HUES48 (cell line): ENCODE results near the gene OR51M1.
"Not testable (repeated sequence)": the region's sequence is repeated elsewhere in the genome, so short reads cannot be mapped to it uniquely, and the experiment has no call there.

Experiments
- H3K27ac ChIP-seq: one replicate; pipeline ENCODE4 v1.7.0; 2013; ENCODE audit warnings: low read depth, low read length, inconsistent platforms
- H3K27me3 ChIP-seq: 2 replicates; pipeline ENCODE4 v1.6.1; 2013; ENCODE audit warnings: mild to moderate bottlenecking, low read length; ENCODE audit not compliant: control insufficient read depth, insufficient read depth
- H3K36me3 ChIP-seq: 2 replicates; pipeline ENCODE4 v1.6.1; 2013; ENCODE audit warnings: low read length; ENCODE audit not compliant: control insufficient read depth, insufficient read depth
- H3K4me1 ChIP-seq: 2 replicates; pipeline ENCODE4 v1.6.1; 2013; ENCODE audit warnings: mild to moderate bottlenecking, low read length; ENCODE audit not compliant: control insufficient read depth, insufficient read depth
- H3K4me3 ChIP-seq: 2 replicates; pipeline ENCODE4 v1.5.1; 2013; ENCODE audit warnings: mild to moderate bottlenecking, low read depth, low read length
- H3K9ac ChIP-seq: 2 replicates; pipeline ENCODE4 v1.6.1; 2013; ENCODE audit warnings: mild to moderate bottlenecking, low read depth, low read length, moderate library complexity
- H3K9me3 ChIP-seq: 2 replicates; pipeline ENCODE4 v1.6.1; 2013; ENCODE audit warnings: low read length; ENCODE audit not compliant: control insufficient read depth, insufficient read depth

The OR51M1 gene

GRCh38 chr11:5362017-5362625 lies 21.5 kb upstream of the OR51M1 start:
- no peaks in the 10 kb centered on the region for H3K27me3 ChIP-seq
- H3K27ac ChIP-seq = no peak overlapping the region
- H3K4me3 ChIP-seq = no peak overlapping the region
- H3K36me3 ChIP-seq = no peaks in the 10 kb centered on the region
- no peak overlapping the region for H3K9ac ChIP-seq
- no peaks in the 10 kb centered on the region for H3K4me1 ChIP-seq
- H3K9me3 ChIP-seq = no peaks in the 10 kb centered on the region

GRCh38 chr11:5363679-5364078 lies 19.9 kb upstream of the OR51M1 start:
- H3K4me3 ChIP-seq = no peak overlapping the region
- H3K9me3 ChIP-seq = no peaks in the 10 kb centered on the region
- no peak overlapping the region for H3K27ac ChIP-seq
- no peaks in the 10 kb centered on the region for H3K27me3 ChIP-seq
- H3K4me1 ChIP-seq = peaks cover 4% of the 10 kb centered on the region
- H3K36me3 ChIP-seq = no peaks in the 10 kb centered on the region
- H3K9ac ChIP-seq = no peak overlapping the region

- no peak overlapping the region for H3K27ac ChIP-seq
- H3K27me3 ChIP-seq = no peaks in the 10 kb centered on the region
- no peak overlapping the region for H3K9ac ChIP-seq
- no peaks in the 10 kb centered on the region for H3K9me3 ChIP-seq
- no peak overlapping the region for H3K4me3 ChIP-seq
- no peaks in the 10 kb centered on the region for H3K36me3 ChIP-seq
- H3K4me1 ChIP-seq = peaks cover 9% of the 10 kb centered on the region
Observed at GRCh38 chr11:5364214-5364613, 19.4 kb upstream of the OR51M1 start.

GRCh38 chr11:5366365-5366764 lies 17.2 kb upstream of the OR51M1 start:
- H3K9me3 ChIP-seq, H3K9ac ChIP-seq, H3K27me3 ChIP-seq, H3K4me1 ChIP-seq, H3K4me3 ChIP-seq, H3K27ac ChIP-seq, H3K36me3 ChIP-seq: not testable (repeated sequence)

DNA sequence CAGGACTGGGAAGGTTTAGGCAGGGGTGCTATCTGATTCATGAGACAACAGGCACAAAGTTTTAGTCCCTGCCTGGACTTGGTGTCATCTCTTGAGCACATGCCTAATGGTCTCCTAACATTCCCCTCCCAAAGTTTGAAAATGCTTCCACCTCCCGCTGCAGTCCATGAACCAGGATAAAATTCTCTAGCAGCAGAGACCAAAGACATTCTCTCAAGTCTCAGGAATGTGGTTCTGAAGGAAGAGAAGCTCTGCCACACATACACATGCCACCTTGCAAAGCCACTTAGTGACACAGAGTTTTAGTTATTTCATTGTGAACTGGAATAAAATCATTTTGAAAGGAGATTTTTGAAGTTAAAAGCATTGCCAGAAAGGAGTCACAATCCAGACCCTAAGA lies 16.8 kb upstream of the OR51M1 start:
- H3K27me3 ChIP-seq = no peaks in the 10 kb centered on the region
- peaks cover 9% of the 10 kb centered on the region for H3K4me1 ChIP-seq
- H3K4me3 ChIP-seq = no peak overlapping the region
- H3K9ac ChIP-seq = no peak overlapping the region
- no peak overlapping the region for H3K27ac ChIP-seq
- H3K36me3 ChIP-seq = no peaks in the 10 kb centered on the region
- no peaks in the 10 kb centered on the region for H3K9me3 ChIP-seq

DNA sequence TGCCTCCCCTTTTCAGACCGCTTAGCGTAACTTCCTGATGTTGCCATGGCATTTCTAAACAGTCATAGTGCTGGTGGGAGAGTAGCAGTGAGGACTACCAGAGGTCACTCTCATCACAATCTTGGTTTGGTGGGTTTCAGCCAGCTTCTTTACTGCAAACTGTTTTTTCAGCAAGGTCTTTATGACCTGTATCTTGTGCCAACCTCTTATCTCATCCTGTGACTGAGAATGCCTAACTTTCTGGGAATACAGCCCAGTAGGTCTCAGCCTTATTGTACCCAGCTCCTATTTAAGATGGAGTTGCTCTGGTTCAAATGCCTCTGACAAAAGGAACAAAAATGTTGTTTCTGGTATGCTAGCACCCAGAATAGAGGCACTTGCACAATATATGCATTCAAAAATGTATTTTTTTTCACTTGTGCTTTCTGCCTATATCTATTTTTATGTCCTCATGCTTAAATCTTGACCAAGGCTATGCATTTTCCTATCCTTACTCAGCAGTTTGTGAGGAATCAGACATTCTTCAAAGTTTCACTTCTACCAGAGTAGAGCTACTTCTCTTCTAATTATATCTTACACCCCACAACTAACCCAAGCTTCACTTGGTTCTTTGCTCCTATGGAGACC lies 16.1 kb upstream of the OR51M1 start:
- Histone ChIP-seq H3K27ac (no peak overlapping the region), H3K9ac (no peak overlapping the region), H3K4me3 (no peak overlapping the region), H3K36me3 (no peaks in the 10 kb centered on the region), H3K4me1 (peaks cover 9% of the 10 kb centered on the region), H3K27me3 (no peaks in the 10 kb centered on the region), H3K9me3 (no peaks in the 10 kb centered on the region)

DNA sequence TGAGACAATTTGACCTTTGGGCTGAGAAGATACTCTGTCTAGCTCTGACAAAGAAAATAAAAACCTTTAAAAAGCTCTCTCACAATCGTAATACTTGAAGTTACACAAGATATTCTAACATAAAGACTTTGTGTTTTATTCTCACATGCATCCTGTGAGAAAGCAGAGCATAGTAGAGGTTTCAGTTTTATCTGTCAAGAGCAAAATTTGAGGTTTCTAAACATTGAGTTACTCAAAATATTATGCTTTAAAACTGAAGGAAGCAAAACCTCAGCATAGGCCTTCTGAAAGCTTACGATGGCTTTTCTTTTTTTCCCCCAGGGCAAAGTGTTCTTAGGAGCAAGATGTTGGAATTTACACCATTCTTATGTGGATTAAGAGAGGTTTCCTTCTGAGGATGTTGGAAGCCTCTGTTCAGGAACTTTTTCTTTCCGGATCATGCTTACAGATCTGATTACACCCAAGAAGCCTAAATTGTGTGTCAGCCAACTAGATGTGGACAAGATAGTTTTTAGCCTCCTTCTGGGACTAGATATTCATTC lies 15.0 kb upstream of the OR51M1 start:
- H3K27ac ChIP-seq = no peak overlapping the region
- H3K9ac ChIP-seq = no peak overlapping the region
- H3K4me1 ChIP-seq = peaks cover 9% of the 10 kb centered on the region
- no peaks in the 10 kb centered on the region for H3K36me3 ChIP-seq
- H3K27me3 ChIP-seq = no peaks in the 10 kb centered on the region
- H3K4me3 ChIP-seq = no peak overlapping the region
- peaks cover 9% of the 10 kb centered on the region for H3K9me3 ChIP-seq

DNA sequence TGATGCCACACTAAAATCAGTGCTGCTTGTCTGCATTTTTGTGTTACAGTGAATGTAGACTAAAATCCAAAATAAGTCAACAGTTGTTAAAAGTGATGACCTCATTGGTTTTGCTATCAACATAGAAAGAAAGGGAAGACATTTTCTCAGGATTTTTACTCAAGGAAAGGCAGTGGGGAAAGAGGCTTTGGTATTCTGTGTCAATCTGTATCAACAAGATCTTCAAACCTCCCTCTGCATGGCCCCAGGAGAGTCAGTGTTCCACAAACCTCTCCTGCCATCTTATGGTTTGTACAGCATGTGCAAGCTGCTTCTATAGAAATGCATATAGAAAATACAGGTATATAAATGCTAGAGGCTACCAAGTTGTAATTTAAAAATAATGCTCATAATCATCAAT lies 13.8 kb upstream of the OR51M1 start:
- Histone ChIP-seq H3K36me3 (no peaks in the 10 kb centered on the region), H3K27me3 (no peaks in the 10 kb centered on the region), H3K9ac (no peak overlapping the region), H3K9me3 (peaks cover 9% of the 10 kb centered on the region), H3K4me3 (no peak overlapping the region), H3K27ac (no peak overlapping the region), H3K4me1 (peaks cover 9% of the 10 kb centered on the region)

GRCh38 chr11:5380740-5381342 lies 2.8 kb upstream of the OR51M1 start:
- no peak overlapping the region for H3K9ac ChIP-seq
- no peak overlapping the region for H3K4me3 ChIP-seq
- no peak overlapping the region for H3K27ac ChIP-seq
- H3K36me3 ChIP-seq = no peaks in the 10 kb centered on the region
- peaks cover 9% of the 10 kb centered on the region for H3K4me1 ChIP-seq
- no peaks in the 10 kb centered on the region for H3K9me3 ChIP-seq
- no peaks in the 10 kb centered on the region for H3K27me3 ChIP-seq

DNA sequence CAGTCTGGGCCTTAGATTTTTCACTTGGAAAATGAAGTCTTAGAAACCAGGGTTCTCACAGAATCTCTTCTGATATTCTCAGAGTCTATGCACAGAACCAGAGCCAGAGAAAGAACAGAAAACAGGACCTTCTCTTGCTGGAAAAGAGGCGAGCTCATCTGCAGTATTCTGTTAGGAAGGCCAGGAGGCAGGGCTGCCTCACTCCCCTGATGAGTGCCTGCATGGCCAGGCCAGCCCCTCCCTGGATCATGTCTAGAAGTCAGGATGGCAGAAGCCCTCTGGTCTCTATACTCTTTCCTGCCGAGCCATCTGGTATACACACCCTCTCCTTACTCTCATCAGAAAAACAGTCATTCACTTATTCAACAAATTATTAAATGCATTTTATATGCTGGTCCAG lies 723 bp downstream of the OR51M1 start:
- H3K27me3 ChIP-seq = no peaks in the 10 kb centered on the region
- H3K27ac ChIP-seq = no peak overlapping the region
- H3K9me3 ChIP-seq = no peaks in the 10 kb centered on the region
- H3K4me3 ChIP-seq = no peak overlapping the region
- peaks cover 26% of the 10 kb centered on the region for H3K4me1 ChIP-seq
- no peak overlapping the region for H3K9ac ChIP-seq
- no peaks in the 10 kb centered on the region for H3K36me3 ChIP-seq

GRCh38 chr11:5390210-5390609 lies 6.6 kb downstream of the OR51M1 start:
- Histone ChIP-seq H3K4me3 (no peak overlapping the region), H3K27me3 (no peaks in the 10 kb centered on the region), H3K4me1 (peaks cover 17% of the 10 kb centered on the region), H3K9ac (no peak overlapping the region), H3K36me3 (no peaks in the 10 kb centered on the region), H3K27ac (no peak overlapping the region), H3K9me3 (no peaks in the 10 kb centered on the region)
